Testis (tissue), 2 donors: ENCODE results near the gene SPPL3.

Experiments
- CTCF ChIP-seq, 3 experiments: fragments of 450-650 bp in 2 of 3; fragments of 200-600 bp in 1 of 3; sonication (generic) in 1 of 3; IDR thresholded peaks; one replicate each; pipeline ENCODE4 v1.5.1; 2016 to 2019; ENCODE audit warnings: antibody characterized with exemption in 3 of 3, mild to moderate bottlenecking in 2 of 3, moderate library complexity in 1 of 3
- POLR2A ChIP-seq: fragments of 450-650 bp; IDR thresholded peaks from one replicate; pipeline ENCODE4 v1.6.1; 2017; ENCODE audit warnings: antibody characterized with exemption, mild to moderate bottlenecking, moderate library complexity

DNA sequence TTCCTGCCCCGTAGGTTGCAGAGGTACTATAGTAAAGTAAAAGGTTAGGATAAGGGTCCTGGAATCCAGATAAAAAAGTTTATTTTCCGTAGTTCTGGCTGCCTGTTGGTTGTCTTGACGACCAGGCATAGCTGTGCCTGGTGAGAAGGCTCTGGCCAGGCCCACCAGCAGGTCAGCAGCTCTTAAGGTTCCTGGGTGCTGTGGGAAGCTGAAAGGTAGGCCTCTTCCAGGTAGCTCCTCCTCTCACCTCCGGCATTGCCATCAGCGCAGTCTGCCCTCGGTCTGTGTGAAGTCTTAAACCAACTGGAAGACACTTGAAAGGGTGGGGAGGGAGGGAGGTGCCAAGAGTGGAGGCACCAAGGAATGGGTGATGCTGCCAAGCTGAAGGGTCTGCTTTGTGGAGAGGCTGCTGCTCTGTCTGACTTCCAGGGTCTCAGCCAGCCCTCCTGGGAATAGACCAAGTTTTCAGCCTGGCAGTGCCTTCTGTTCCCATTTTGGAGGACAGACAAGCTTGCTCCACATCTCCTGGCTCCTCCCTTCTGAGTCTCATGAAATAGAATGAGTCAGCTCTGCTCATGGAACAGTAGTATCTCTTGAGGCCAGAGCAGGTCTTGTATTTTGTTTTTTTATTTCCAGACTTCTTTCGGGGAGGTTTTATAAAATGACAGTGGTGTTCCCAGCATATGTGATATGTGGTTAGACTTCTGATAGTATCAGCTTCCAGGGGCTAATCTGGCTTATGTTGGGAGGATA is 183.7 kb downstream of the SPPL3 start:
- TF ChIP-seq POLR2A (no peak), CTCF (IDR thresholded peaks at IDR 0.05) (no peak)
